ENCODE measurements around the gene CRADD.
A peak's percentile ranks its signal among the peaks of the same experiment; 100 is the strongest.
"Not testable (repeated sequence)": the region's sequence is repeated elsewhere in the genome, so short reads cannot be mapped to it uniquely, and the experiment has no call there.

Gene CRADD

GRCh38 chr12:93853698-93854478 is 176.7 kb downstream of the CRADD start:
- DNase-seq (ENCODE audit: low read depth, low spot score): no peak

DNA sequence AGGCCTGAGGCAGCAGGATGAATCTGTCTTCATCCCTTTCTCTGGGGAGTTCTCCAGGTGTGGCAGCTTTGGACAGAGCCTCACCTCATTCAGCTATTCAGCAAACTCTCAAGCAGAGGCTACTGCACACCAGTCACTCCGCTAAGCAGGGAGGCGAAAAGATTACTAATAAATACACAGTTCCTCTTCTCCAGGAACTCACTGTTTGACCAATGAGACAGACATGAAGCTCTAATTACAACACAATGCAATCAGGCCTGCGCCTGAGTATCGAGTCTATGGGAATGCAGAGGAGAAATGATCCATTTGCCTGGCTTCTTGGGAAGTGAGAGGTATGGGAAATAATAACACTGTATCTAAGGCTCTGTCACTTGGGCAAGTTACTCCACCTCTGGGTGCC is 178.1 kb downstream of the CRADD start:
- no peak overlapping the region for H3K27ac ChIP-seq
- DNase-seq (ENCODE audit: low read depth, low spot score): no peak

More at GRCh38 chr12:93853698-93854478, 176.7 kb downstream of the CRADD start:
- H3K27ac ChIP-seq: no peak overlapping the region

GRCh38 chr12:93856611-93857010 is 179.4 kb downstream of the CRADD start:
- H3K27ac ChIP-seq: no peak overlapping the region
- DNase-seq (ENCODE audit: low read depth, low spot score): no peak

- DNase-seq (ENCODE audit: low read depth, low spot score): peak; percentile 56
- no peak overlapping the region for H3K27ac ChIP-seq
Measured at GRCh38 chr12:93857279-93857938, 180.2 kb downstream of the CRADD start.

DNA sequence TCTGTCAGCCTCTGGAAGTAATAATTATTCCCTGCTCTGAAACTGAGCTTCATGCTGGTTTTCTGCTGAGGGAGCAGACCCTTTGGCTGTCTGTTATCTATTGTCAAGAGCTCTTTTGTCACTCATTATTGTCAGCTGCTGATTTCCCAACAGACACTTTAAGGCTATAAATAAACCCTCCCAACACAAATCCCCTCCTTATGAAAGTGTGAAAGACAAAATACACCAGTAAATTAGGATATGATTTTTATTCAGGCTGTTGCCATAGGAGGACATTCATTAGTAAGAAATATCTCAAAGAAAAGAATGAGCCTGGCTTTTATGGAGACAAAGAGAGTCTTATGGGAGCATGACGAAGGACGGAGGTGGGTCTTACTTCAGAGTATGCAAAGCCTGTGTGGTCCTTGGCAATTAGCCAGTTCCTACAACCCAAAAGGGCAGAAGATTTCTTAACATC is 180.8 kb downstream of the CRADD start:
- no peak for DNase-seq (ENCODE audit: low read depth, low spot score)
- no peak overlapping the region for H3K27ac ChIP-seq

DNA sequence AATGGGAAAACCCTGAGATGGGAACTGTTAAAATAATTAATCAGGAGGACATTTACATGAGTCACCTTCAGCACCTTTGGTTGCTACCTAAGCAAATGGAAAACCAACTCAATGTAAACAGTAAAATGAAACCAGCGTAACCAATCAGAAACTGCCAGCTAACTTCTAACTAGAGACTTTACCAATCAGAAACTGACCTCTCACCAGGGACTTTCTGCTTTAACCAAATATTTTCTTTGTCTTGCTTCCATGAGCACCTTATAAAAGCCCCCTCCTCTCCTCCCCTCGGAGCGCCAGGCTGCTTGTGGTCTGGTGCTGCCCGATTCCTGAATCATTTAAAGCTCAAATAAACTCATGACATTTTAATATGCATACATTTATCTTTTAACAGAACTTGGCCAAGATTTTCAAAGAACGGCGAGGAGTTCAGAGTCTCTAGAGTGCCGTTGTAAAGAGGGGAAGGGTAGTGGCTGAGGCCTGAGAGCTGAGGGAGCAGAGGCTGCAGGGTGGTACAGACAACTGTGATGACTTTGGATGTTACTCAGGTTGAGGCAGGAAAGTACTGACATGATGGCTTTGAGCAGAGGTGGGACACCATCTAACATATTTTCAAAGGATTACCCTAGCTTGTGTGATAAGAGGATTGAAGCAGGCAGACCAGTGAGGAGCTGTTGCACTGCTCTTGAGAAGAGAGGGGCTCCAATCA is 183.6 kb downstream of the CRADD start:
- DNase-seq (ENCODE audit: low read depth, low spot score): peak; percentile 31
- H3K27ac ChIP-seq: no peak overlapping the region

GRCh38 chr12:93862424-93862823 is 185.2 kb downstream of the CRADD start:
- no peak overlapping the region for H3K27ac ChIP-seq
- no peak for DNase-seq (ENCODE audit: low read depth, low spot score)

- no peak for DNase-seq (ENCODE audit: low read depth, low spot score)
- no peak overlapping the region for H3K27ac ChIP-seq
Measured at GRCh38 chr12:93865751-93866150, 188.6 kb downstream of the CRADD start.

DNA sequence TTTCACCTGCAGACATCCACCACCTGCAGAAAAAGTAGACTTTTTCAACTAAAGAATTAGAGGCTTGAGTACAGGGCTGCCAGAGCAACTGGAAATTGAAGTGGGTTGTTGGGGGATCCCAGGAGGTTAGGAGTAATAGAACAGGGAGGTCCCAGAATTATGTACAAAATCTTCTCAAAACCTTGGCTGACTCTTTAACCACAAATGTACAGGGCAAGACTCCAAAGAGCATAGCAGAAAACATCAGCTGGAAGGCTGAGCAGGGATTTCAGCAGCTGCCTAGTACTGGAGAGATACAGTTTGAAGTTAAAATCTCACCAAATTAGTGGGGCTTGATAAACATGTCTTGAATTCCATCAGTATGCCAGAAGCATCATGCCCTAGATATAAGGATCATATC is 191.6 kb downstream of the CRADD start:
- no peak overlapping the region for H3K27ac ChIP-seq
- DNase-seq (ENCODE audit: low read depth, low spot score): no peak

- H3K27ac ChIP-seq: no peak overlapping the region
- no peak for DNase-seq (ENCODE audit: low read depth, low spot score)
Measured at GRCh38 chr12:93870020-93870795, 193.0 kb downstream of the CRADD start.

- not testable (repeated sequence) for DNase-seq (ENCODE audit: low read depth, low spot score); H3K27ac ChIP-seq
Measured at GRCh38 chr12:93871566-93871965, 194.4 kb downstream of the CRADD start.

- DNase-seq (ENCODE audit: low read depth, low spot score): no peak
- H3K27ac ChIP-seq: no peak overlapping the region
Measured at GRCh38 chr12:93873561-93873960, 196.4 kb downstream of the CRADD start.

- no peak for DNase-seq (ENCODE audit: low read depth, low spot score)
- no peak overlapping the region for H3K27ac ChIP-seq
Measured at GRCh38 chr12:93875157-93875556, 198.0 kb downstream of the CRADD start.

DNA sequence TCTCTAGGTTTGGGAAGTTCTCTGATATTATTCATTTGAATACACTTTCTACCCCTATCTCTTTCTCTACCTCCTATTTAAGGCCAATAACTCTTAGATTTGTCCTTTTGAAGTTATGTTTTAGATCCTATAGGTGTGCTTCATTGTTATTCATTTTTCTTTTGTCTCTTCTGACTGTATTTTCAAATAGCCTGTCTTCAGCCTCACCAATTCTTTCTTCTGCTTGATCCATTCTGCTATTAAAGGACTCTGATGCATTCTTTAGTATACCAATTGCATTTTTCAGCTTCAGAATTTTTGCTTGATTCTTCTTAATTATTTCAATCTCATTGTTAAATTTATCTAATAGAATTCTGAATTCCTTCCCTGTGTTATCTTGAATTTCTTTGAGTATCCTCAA is 199.2 kb downstream of the CRADD start:
- H3K27ac ChIP-seq: no peak overlapping the region
- no peak for DNase-seq (ENCODE audit: low read depth, low spot score)

GRCh38 chr12:93877446-93877845 is 200.3 kb downstream of the CRADD start:
- no peak for DNase-seq (ENCODE audit: low read depth, low spot score)
- H3K27ac ChIP-seq: no peak overlapping the region

DNA sequence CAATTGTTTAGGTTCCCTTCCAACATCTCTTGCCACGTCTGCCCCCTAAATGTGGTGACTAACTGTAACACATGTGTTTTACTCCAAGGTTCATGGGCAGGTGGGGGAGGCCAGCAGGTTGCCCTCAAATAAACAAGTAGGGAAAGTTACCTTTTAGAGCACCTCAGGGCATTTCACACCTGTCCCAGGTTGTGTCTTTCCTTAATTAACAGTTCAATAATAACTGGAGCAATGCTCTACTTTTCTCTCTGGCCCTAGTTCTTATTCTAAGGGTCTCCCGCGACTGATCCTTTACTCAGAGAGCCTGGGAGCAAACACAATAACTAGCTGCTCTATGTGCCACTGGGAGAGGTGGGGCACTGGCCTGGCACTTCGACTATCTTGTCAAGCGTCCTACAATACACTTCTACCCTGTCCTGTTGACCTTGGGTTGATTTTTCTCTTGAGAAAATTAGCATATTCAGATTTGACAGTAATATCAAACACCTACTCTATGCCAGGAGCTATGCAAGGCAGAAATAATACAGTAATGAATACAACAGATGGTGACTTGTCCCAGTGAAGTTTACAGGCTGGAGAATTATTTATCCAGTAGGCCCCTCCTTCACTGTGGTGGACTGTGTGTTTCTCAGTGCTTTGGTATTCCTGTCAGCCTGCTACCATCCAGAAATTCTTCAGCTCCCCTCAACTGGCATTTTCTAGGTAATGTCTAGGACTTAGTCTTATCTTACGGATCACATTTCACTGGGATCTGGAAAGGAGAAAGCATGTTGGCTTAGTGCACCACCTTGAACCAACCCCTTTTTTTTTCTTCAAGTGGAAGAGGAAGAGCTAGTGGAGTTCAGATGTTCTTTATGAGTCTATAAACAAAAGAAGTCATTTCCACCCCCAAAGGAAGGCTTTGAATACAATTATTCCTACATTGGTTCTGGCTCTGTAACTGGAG is 202.6 kb downstream of the CRADD start:
- no peak overlapping the region for H3K27ac ChIP-seq
- DNase-seq (ENCODE audit: low read depth, low spot score): no peak

- DNase-seq (ENCODE audit: low read depth, low spot score): no peak
- no peak overlapping the region for H3K27ac ChIP-seq
Measured at GRCh38 chr12:93880853-93881522, 203.8 kb downstream of the CRADD start.

- H3K27ac ChIP-seq: no peak overlapping the region
- DNase-seq (ENCODE audit: low read depth, low spot score): no peak
Measured at GRCh38 chr12:93882763-93883162, 205.6 kb downstream of the CRADD start.
